IPS-20b (cell line): ENCODE measurements around the gene CIZ1.

ENCODE experiments used
- H3K27ac ChIP-seq: one replicate; pipeline ENCODE4 v1.5.1; 2013; ENCODE audit warnings: low read length
- H3K27me3 ChIP-seq: 2 replicates; pipeline ENCODE4 v1.6.1; 2013; ENCODE audit warnings: mild to moderate bottlenecking, low read length, inconsistent platforms; ENCODE audit not compliant: insufficient read depth
- H3K36me3 ChIP-seq: 2 replicates; pipeline ENCODE4 v1.6.1; 2013; ENCODE audit warnings: low read depth, mild to moderate bottlenecking, inconsistent platforms, low read length, moderate library complexity; ENCODE audit not compliant: insufficient read depth
- H3K4me1 ChIP-seq: 2 replicates; pipeline ENCODE4 v1.6.1; 2013; ENCODE audit warnings: mild to moderate bottlenecking, control low read depth, inconsistent platforms, low read length, moderate library complexity; ENCODE audit not compliant: insufficient read depth
- H3K4me3 ChIP-seq: 2 replicates; pipeline ENCODE4 v1.5.1; 2013; ENCODE audit warnings: mild to moderate bottlenecking, low read length, inconsistent platforms
- H3K9ac ChIP-seq: 2 replicates; pipeline ENCODE4 v1.6.1; 2013; ENCODE audit warnings: low read depth, mild to moderate bottlenecking, inconsistent platforms, low read length, moderate library complexity
- H3K9me3 ChIP-seq: 2 replicates; pipeline ENCODE4 v1.6.1; 2013; ENCODE audit warnings: mild to moderate bottlenecking, low read depth, low read length, inconsistent platforms; ENCODE audit not compliant: insufficient read depth

Gene CIZ1

GRCh38 chr9:128201441-128202369 lies 10.3 kb upstream of the CIZ1 start:
- Histone ChIP-seq H3K36me3 (no peaks in the 10 kb centered on the region), H3K4me3 (no peak overlapping the region), H3K27ac (no peak overlapping the region), H3K9me3 (no peaks in the 10 kb centered on the region), H3K27me3 (no peaks in the 10 kb centered on the region; the same call in 1 of the 2 replicates), H3K9ac (no peak overlapping the region), H3K4me1 (peaks cover 9% of the 10 kb centered on the region)

GRCh38 chr9:128193469-128194096 lies 2.2 kb upstream of the CIZ1 start:
- Histone ChIP-seq H3K9me3 (no peaks in the 10 kb centered on the region), H3K27me3 (peaks cover 5% of the 10 kb centered on the region; the same call in 1 of the 2 replicates), H3K4me3 (no peak overlapping the region), H3K27ac (no peak overlapping the region), H3K36me3 (peaks cover 9% of the 10 kb centered on the region; the same call in 1 of the 2 replicates), H3K9ac (no peak overlapping the region), H3K4me1 (no peaks in the 10 kb centered on the region; the same call in 1 of the 2 replicates)

- no peaks in the 10 kb centered on the region for H3K9me3 ChIP-seq
- H3K4me1 ChIP-seq = no peaks in the 10 kb centered on the region; the same call in 1 of the 2 replicates
- H3K4me3 ChIP-seq = peak overlapping the region; percentile 46; the same call in 1 of the 2 replicates
- H3K27ac ChIP-seq = no peak overlapping the region
- H3K9ac ChIP-seq = no peak overlapping the region; the same call in 1 of the 2 replicates
- H3K36me3 ChIP-seq = peaks cover 16% of the 10 kb centered on the region; the same call in 1 of the 2 replicates
- H3K27me3 ChIP-seq = peaks cover 5% of the 10 kb centered on the region; the same call in 1 of the 2 replicates
These were observed 1.4 kb upstream of the CIZ1 start for GRCh38 chr9:128192601-128193371.

GRCh38 chr9:128190516-128191405 lies 611 bp downstream of the CIZ1 start:
- H3K27me3 ChIP-seq = peaks cover 5% of the 10 kb centered on the region; the same call in 1 of the 2 replicates
- no peaks in the 10 kb centered on the region for H3K9me3 ChIP-seq
- H3K4me1 ChIP-seq = no peaks in the 10 kb centered on the region; the same call in 1 of the 2 replicates
- H3K27ac ChIP-seq = no peak overlapping the region
- H3K9ac ChIP-seq = peak overlapping the region; percentile 83; the same call in 1 of the 2 replicates
- H3K4me3 ChIP-seq = peak overlapping the region; percentile 88
- peaks cover 21% of the 10 kb centered on the region; the same call in 1 of the 2 replicates for H3K36me3 ChIP-seq

- Histone ChIP-seq H3K9me3 (no peaks in the 10 kb centered on the region), H3K27me3 (peaks cover 5% of the 10 kb centered on the region; the same call in 1 of the 2 replicates), H3K4me3 (no peak overlapping the region), H3K27ac (no peak overlapping the region), H3K36me3 (peaks cover 21% of the 10 kb centered on the region; the same call in 1 of the 2 replicates), H3K9ac (no peak overlapping the region), H3K4me1 (no peaks in the 10 kb centered on the region; the same call in 1 of the 2 replicates)
These were observed 1.4 kb downstream of the CIZ1 start for GRCh38 chr9:128190013-128190412.

- no peaks in the 10 kb centered on the region; the same call in 1 of the 2 replicates for H3K4me1 ChIP-seq
- no peak overlapping the region for H3K27ac ChIP-seq
- H3K4me3 ChIP-seq = no peak overlapping the region
- peaks cover 32% of the 10 kb centered on the region; the same call in 1 of the 2 replicates for H3K36me3 ChIP-seq
- no peaks in the 10 kb centered on the region for H3K27me3 ChIP-seq
- H3K9ac ChIP-seq = no peak overlapping the region
- H3K9me3 ChIP-seq = no peaks in the 10 kb centered on the region
These were observed 3.2 kb downstream of the CIZ1 start for GRCh38 chr9:128188209-128188608.

- H3K9me3 ChIP-seq = no peaks in the 10 kb centered on the region
- H3K4me1 ChIP-seq = no peaks in the 10 kb centered on the region
- H3K27me3 ChIP-seq = no peaks in the 10 kb centered on the region
- no peak overlapping the region for H3K9ac ChIP-seq
- no peak overlapping the region for H3K4me3 ChIP-seq
- H3K36me3 ChIP-seq = peaks cover 34% of the 10 kb centered on the region; the same call in 1 of the 2 replicates
- H3K27ac ChIP-seq = no peak overlapping the region
These were observed 4.0 kb downstream of the CIZ1 start for GRCh38 chr9:128187361-128187760.

GRCh38 chr9:128185979-128186965 lies 5.1 kb downstream of the CIZ1 start:
- H3K27me3 ChIP-seq = no peaks in the 10 kb centered on the region
- H3K36me3 ChIP-seq = peaks cover 34% of the 10 kb centered on the region; the same call in 1 of the 2 replicates
- no peak overlapping the region for H3K9ac ChIP-seq
- H3K9me3 ChIP-seq = no peaks in the 10 kb centered on the region
- H3K4me1 ChIP-seq = no peaks in the 10 kb centered on the region
- H3K27ac ChIP-seq = no peak overlapping the region
- H3K4me3 ChIP-seq = no peak overlapping the region

GRCh38 chr9:128182893-128183588 lies 8.3 kb downstream of the CIZ1 start:
- H3K27ac ChIP-seq = no peak overlapping the region
- no peaks in the 10 kb centered on the region for H3K27me3 ChIP-seq
- H3K4me3 ChIP-seq = no peak overlapping the region
- no peaks in the 10 kb centered on the region for H3K4me1 ChIP-seq
- peaks cover 42% of the 10 kb centered on the region for H3K36me3 ChIP-seq
- no peak overlapping the region for H3K9ac ChIP-seq
- no peaks in the 10 kb centered on the region for H3K9me3 ChIP-seq
